K562 (cell line): ENCODE measurements around the gene SGK1. TPM values are rescaled to one million over a fixed set of nuclear protein-coding genes. Genes with fewer than 3 reads are reported as not detected.

Experiments
- ADNP ChIP-seq: fragments of 200-800 bp; sonication (Bioruptor generic); IDR thresholded peaks from 2 replicates; pipeline ENCODE4 v1.6.1; 2016; ENCODE audit warnings: missing genetic modification characterization, missing compliant biosample characterization
- ELK3 ChIP-seq: fragments of 450-650 bp; formaldehyde crosslinking; IDR thresholded peaks from 2 replicates; pipeline ENCODE4 v1.4.0; 2020; ENCODE audit warnings: mild to moderate bottlenecking
- FUS ChIP-seq: fragments of 200-400 bp; formaldehyde crosslinking; optimal IDR thresholded peaks from 2 replicates; pipeline ENCODE3; 2017; ENCODE audit warnings: low read depth, low read length
- HINFP ChIP-seq: fragments of 450-650 bp; conservative IDR thresholded peaks from 2 replicates; pipeline ENCODE4 v1.6.1; 2016; ENCODE audit warnings: missing genetic modification characterization, low read depth, mild to moderate bottlenecking, control low read depth, missing compliant biosample characterization
- HLTF ChIP-seq: fragments of 450-650 bp; IDR thresholded peaks from 2 replicates; pipeline ENCODE4 v1.6.1; 2016
- HNRNPUL1 ChIP-seq: fragments of 200-400 bp; formaldehyde crosslinking; IDR thresholded peaks from 2 replicates; pipeline ENCODE4 v1.6.1; 2017; ENCODE audit warnings: low read length
- MYC ChIP-seq, 2 experiments: fragments of 250-450 bp in 1 of 2; sonication (Bioruptor Pico) in 1 of 2; IDR thresholded peaks; 2 replicates each; pipeline versions ENCODE4 v1.5.1 to v1.6.1; 2012 to 2021; ENCODE audit warnings: low read depth in 2 of 2, borderline replicate concordance in 1 of 2, improper control_type of control experiment in 1 of 2, low read length in 1 of 2, mild to moderate bottlenecking in 1 of 2, moderate library complexity in 1 of 2
- POLR2G ChIP-seq: fragments of 200-400 bp; formaldehyde crosslinking; IDR thresholded peaks from 2 replicates; pipeline ENCODE4 v1.6.1; 2017; ENCODE audit warnings: low read depth, mild to moderate bottlenecking, antibody characterized with exemption, low read length, moderate library complexity
- RB1 ChIP-seq: fragments of 450-650 bp; IDR thresholded peaks from 2 replicates; pipeline ENCODE4 v1.6.1; 2017; ENCODE audit warnings: low read depth, mild to moderate bottlenecking
- RFX5 ChIP-seq: IDR thresholded peaks from 2 replicates; pipeline ENCODE4 v1.6.1; 2011; ENCODE audit warnings: low read depth, mild to moderate bottlenecking, improper control_type of control experiment, low read length
- SMARCB1 ChIP-seq: IDR thresholded peaks from 2 replicates; pipeline ENCODE4 v1.6.1; 2011; ENCODE audit warnings: improper control_type of control experiment, low read depth; ENCODE audit not compliant: insufficient read length
- SRSF3 ChIP-seq: fragments of 200-400 bp; formaldehyde crosslinking; IDR thresholded peaks from 2 replicates; pipeline ENCODE4 v1.6.1; 2016; ENCODE audit warnings: mild to moderate bottlenecking, low read length, moderate library complexity; ENCODE audit not compliant: insufficient read depth
- ZKSCAN8 ChIP-seq: fragments of 200-800 bp; sonication (Bioruptor generic); IDR thresholded peaks from 2 replicates; pipeline ENCODE4 v1.6.1; 2016; ENCODE audit warnings: missing genetic modification characterization, missing compliant biosample characterization
- ZNF592 ChIP-seq: fragments of 450-650 bp; IDR thresholded peaks from 2 replicates; pipeline ENCODE4 v1.6.1; 2017; ENCODE audit warnings: antibody characterized with exemption, mild to moderate bottlenecking
- polyA plus RNA-seq, 8 experiments: library from polyadenylated mRNA; depleted of rRNA in 4 of 8; stranded (reverse) in 5 of 8; unstranded in 3 of 8; fragments of >200 nt; fragmentation: Nextera tagmentation in 2 of 8; fragmentation: Illumina TruSeq in 1 of 8; extraction: Ambion mirVana in 2 of 8; extraction: Trizol in 1 of 8; gene quantifications; 2 replicates each; pipeline versions ENCODE4 v1.2.1 to v1.2.3, GENCODE V29; 2011 to 2014; ENCODE audit warnings: inconsistent platforms in 1 of 8, missing spikeins in 1 of 8
- total RNA-seq, 7 experiments: library from RNA; depleted of rRNA in 6 of 7; stranded (reverse); fragments of >200 nt in 6 of 7; fragmentation: Illumina TruSeq in 2 of 7; extraction: Trizol in 2 of 7; gene quantifications; 2 replicates each; pipeline versions ENCODE4 v1.2.1 to v1.2.3, GENCODE V29; 2011 to 2021; ENCODE audit warnings: low replicate concordance in 1 of 7
- TF ChIP-seq, protein P1 (sequence below): fragments of 250-450 bp; sonication (Bioruptor Pico); IDR thresholded peaks from 2 replicates; pipeline ENCODE4 v1.5.0; 2020; ENCODE audit warnings: mild to moderate bottlenecking, borderline replicate concordance

The SGK1 gene
- total and polyA plus RNA-seq, 9 of the 15 experiments (the other 6 are each of a cell fraction or from before 2014, with no cell fraction given): 3.5 to 7.2 (median 3.9) TPM

GRCh38 chr6:134174672-134175531, 143.0 kb downstream of the SGK1 start (continued):
- TF ChIP-seq HINFP (no peak), HLTF (peak; percentile 19; the same call in 1 of the 2 replicates), ELK3 (CRISPR knock-in tag) (no peak), ZNF592 (peak; percentile 65; the same call in 1 of the 2 replicates), SMARCB1 (no peak), FUS (peak; percentile 55), POLR2G (peak; percentile 96), HNRNPUL1 (no peak), SRSF3 (no peak), MYC (IDR thresholded peaks at IDR 0.05; ENCODE audit: low read depth, low read length) (peak; percentile 87), MYC (CRISPR knock-in tag; IDR thresholded peaks at IDR 0.05; ENCODE audit: borderline replicate concordance, low read depth) (no peak), ADNP (tag) (no peak), ZKSCAN8 (CRISPR knock-in tag) (no peak), RB1 (no peak; the same call in none of the 2 replicates), RFX5 (no peak)
- TF ChIP-seq, protein P1, sequence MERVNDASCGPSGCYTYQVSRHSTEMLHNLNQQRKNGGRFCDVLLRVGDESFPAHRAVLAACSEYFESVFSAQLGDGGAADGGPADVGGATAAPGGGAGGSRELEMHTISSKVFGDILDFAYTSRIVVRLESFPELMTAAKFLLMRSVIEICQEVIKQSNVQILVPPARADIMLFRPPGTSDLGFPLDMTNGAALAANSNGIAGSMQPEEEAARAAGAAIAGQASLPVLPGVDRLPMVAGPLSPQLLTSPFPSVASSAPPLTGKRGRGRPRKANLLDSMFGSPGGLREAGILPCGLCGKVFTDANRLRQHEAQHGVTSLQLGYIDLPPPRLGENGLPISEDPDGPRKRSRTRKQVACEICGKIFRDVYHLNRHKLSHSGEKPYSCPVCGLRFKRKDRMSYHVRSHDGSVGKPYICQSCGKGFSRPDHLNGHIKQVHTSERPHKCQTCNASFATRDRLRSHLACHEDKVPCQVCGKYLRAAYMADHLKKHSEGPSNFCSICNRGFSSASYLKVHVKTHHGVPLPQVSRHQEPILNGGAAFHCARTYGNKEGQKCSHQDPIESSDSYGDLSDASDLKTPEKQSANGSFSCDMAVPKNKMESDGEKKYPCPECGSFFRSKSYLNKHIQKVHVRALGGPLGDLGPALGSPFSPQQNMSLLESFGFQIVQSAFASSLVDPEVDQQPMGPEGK (CRISPR knock-in tag): no peak
